ENCODE data around the gene LRRC4.

DNA sequence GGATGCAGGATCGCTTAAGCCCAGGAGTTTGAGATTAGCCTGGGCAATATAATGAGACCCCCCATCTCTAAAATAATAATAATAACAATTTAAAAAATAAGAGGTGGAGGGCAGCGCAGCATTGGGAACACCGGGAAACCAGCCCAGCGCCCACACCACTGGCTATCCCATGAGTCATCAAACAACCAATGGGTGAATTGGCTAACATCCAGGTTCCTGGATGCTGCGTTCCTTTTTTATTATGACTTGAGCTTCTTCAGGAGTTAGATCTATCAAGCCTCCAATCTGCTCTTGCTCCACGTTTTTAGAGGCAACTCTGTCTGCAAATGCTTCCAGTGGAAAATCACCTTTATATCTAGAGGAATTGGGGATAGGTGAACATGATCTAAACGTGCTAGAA lies 10.0 kb upstream of the LRRC4 start:
- TF ChIP-seq POLR2A (IDR thresholded peaks at IDR 0.05), result no peak
- TF ChIP-seq, protein P1, sequence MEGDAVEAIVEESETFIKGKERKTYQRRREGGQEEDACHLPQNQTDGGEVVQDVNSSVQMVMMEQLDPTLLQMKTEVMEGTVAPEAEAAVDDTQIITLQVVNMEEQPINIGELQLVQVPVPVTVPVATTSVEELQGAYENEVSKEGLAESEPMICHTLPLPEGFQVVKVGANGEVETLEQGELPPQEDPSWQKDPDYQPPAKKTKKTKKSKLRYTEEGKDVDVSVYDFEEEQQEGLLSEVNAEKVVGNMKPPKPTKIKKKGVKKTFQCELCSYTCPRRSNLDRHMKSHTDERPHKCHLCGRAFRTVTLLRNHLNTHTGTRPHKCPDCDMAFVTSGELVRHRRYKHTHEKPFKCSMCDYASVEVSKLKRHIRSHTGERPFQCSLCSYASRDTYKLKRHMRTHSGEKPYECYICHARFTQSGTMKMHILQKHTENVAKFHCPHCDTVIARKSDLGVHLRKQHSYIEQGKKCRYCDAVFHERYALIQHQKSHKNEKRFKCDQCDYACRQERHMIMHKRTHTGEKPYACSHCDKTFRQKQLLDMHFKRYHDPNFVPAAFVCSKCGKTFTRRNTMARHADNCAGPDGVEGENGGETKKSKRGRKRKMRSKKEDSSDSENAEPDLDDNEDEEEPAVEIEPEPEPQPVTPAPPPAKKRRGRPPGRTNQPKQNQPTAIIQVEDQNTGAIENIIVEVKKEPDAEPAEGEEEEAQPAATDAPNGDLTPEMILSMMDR (IDR thresholded peaks at IDR 0.05), result no peak

Data from prostate gland (tissue), 2 donors.